ENCODE measurements around the gene SND1.

SND1 gene

DNA sequence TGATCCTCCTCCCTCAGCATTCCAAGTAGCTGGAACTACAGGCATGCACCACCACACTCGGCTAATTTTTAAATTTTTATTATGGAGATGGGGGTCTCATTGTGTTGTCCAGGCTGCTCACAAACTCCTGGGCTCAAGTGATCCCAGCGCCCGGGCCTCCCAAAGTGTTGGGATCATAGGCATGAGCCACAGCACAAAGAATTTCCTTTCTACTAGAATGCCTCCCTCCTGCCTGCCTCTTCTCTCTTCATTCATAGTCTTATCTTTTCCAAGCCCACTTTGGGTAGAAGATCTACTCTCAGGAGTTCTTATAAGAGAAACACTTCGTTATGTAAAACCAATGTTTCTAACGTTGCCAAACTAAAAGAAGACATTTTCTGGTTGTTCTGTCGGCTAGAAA, 235.1 kb downstream of the SND1 start:
- POLR2A ChIA-PET, result no interaction called here
- no peak for TF ChIP-seq ZNF16 (tag by site-specific recombination; IDR thresholded peaks at IDR 0.05; ENCODE audit: low read depth)
- no peak for TF ChIP-seq ZNF558 (tag by site-specific recombination; IDR thresholded peaks at IDR 0.05)
- TF ChIP-seq ZNF404 (tag by site-specific recombination; IDR thresholded peaks at IDR 0.05), result no peak
- TF ChIP-seq, protein P1, sequence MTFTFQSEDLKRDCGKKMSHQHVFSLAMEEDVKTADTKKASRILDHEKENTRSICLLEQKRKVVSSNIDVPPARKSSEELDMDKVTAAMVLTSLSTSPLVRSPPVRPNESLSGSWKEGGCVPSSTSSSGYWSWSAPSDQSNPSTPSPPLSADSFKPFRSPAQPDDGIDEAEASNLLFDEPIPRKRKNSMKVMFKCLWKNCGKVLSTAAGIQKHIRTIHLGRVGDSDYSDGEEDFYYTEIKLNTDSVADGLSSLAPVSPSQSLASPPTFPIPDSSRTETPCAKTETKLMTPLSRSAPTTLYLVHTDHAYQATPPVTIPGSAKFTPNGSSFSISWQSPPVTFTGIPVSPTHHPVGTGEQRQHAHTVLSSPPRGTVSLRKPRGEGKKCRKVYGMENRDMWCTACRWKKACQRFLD (tag by site-specific recombination; IDR thresholded peaks at IDR 0.05), result no peak
- TF ChIP-seq ZNF223 (tag by site-specific recombination; IDR thresholded peaks at IDR 0.05), result no peak
- TF ChIP-seq ZNF394 (tag by site-specific recombination; IDR thresholded peaks at IDR 0.05; ENCODE audit: borderline replicate concordance), result no peak
- TF ChIP-seq ZNF791 (tag by site-specific recombination; IDR thresholded peaks at IDR 0.05), result no peak
- no peak for TF ChIP-seq ZNF707 (tag by site-specific recombination; IDR thresholded peaks at IDR 0.05)
- no peak for TF ChIP-seq ZNF629 (tag by site-specific recombination; IDR thresholded peaks at IDR 0.05)
- TF ChIP-seq ZNF266 (tag by site-specific recombination; IDR thresholded peaks at IDR 0.05; ENCODE audit: low read depth), result no peak
- TF ChIP-seq SP7 (tag by site-specific recombination; IDR thresholded peaks at IDR 0.05), result no peak
- no peak overlapping the region for H3K27ac ChIP-seq (ENCODE audit: extremely low read depth, low read depth, low read length)
- H3K4me3 ChIP-seq (ENCODE audit: low read depth, low read length), result no peak overlapping the region
- H3K4me1 ChIP-seq (ENCODE audit: control insufficient read depth, insufficient read depth, low read length), result no peaks in the 10 kb centered on the region
- peaks cover 0 to 31% of the 10 kb centered on the region in 2 experiments; a peak in 1 of 3 replicates for H3K36me3 ChIP-seq (ENCODE audit: control insufficient read depth in 2 of 2, insufficient read depth in 1 of 2, low read length in 2 of 2)
- CTCF ChIA-PET, result interaction anchor here (0.7 kb wide), 1 partner anchor 64 kb away, joined by 3 read pairs; no protein-coding TSS in a partner anchor
- no peaks in the 10 kb centered on the region for H3K9me3 ChIP-seq (ENCODE audit: control insufficient read depth, insufficient read depth, low read depth, low read length)

DNA sequence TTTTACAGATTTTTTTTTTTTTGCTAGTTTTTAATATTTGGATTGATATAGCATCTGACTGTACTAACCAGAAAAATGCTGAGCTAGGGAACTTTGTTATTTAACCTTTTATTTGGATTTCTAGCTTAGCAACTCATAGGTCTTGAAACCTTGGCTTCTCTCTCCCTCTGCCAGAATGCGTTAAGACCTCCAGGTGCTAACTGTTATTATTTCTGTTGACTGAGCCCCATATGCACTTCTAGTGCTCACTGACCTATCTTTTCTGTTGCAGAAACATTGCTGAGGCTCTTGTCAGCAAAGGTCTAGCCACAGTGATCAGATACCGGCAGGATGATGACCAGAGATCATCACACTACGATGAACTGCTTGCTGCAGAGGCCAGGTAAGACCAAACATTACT, 235.6 kb downstream of the SND1 start:
- H3K9me3 ChIP-seq (ENCODE audit: control insufficient read depth, insufficient read depth, low read depth, low read length), result no peaks in the 10 kb centered on the region
- TF ChIP-seq ZNF266 (tag by site-specific recombination; IDR thresholded peaks at IDR 0.05; ENCODE audit: low read depth) (no peak), MYNN (tag by site-specific recombination; IDR thresholded peaks at IDR 0.05; ENCODE audit: borderline replicate concordance) (no peak), FEZF1 (tag by site-specific recombination; IDR thresholded peaks at IDR 0.05) (no peak), ZNF610 (tag by site-specific recombination; IDR thresholded peaks at IDR 0.05; ENCODE audit: borderline replicate concordance) (no peak), ZNF394 (tag by site-specific recombination; IDR thresholded peaks at IDR 0.05; ENCODE audit: borderline replicate concordance) (no peak), ZNF549 (tag by site-specific recombination; IDR thresholded peaks at IDR 0.05) (no peak), ZIC2 (tag by site-specific recombination; IDR thresholded peaks at IDR 0.05) (no peak), MZF1 (tag by site-specific recombination; IDR thresholded peaks at IDR 0.05; ENCODE audit: borderline replicate concordance) (no peak), IKZF3 (tag by site-specific recombination; IDR thresholded peaks at IDR 0.05) (no peak), ZSCAN16 (tag by site-specific recombination; IDR thresholded peaks at IDR 0.05) (no peak), ZNF24 (tag by site-specific recombination; IDR thresholded peaks at IDR 0.05) (no peak), ZBTB21 (tag by site-specific recombination; IDR thresholded peaks at IDR 0.05) (no peak), ZNF624 (tag by site-specific recombination; IDR thresholded peaks at IDR 0.05) (no peak)
- TF ChIP-seq, protein P2, sequence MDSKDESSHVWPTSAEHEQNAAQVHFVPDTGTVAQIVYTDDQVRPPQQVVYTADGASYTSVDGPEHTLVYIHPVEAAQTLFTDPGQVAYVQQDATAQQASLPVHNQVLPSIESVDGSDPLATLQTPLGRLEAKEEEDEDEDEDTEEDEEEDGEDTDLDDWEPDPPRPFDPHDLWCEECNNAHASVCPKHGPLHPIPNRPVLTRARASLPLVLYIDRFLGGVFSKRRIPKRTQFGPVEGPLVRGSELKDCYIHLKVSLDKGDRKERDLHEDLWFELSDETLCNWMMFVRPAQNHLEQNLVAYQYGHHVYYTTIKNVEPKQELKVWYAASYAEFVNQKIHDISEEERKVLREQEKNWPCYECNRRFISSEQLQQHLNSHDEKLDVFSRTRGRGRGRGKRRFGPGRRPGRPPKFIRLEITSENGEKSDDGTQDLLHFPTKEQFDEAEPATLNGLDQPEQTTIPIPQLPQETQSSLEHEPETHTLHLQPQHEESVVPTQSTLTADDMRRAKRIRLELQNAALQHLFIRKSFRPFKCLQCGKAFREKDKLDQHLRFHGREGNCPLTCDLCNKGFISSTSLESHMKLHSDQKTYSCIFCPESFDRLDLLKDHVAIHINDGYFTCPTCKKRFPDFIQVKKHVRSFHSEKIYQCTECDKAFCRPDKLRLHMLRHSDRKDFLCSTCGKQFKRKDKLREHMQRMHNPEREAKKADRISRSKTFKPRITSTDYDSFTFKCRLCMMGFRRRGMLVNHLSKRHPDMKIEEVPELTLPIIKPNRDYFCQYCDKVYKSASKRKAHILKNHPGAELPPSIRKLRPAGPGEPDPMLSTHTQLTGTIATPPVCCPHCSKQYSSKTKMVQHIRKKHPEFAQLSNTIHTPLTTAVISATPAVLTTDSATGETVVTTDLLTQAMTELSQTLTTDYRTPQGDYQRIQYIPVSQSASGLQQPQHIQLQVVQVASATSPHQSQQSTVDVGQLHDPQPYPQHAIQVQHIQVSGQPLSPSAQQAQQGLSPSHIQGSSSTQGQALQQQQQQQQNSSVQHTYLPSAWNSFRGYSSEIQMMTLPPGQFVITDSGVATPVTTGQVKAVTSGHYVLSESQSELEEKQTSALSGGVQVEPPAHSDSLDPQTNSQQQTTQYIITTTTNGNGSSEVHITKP (tag by site-specific recombination; IDR thresholded peaks at IDR 0.05), result no peak
- TF ChIP-seq, protein P3, sequence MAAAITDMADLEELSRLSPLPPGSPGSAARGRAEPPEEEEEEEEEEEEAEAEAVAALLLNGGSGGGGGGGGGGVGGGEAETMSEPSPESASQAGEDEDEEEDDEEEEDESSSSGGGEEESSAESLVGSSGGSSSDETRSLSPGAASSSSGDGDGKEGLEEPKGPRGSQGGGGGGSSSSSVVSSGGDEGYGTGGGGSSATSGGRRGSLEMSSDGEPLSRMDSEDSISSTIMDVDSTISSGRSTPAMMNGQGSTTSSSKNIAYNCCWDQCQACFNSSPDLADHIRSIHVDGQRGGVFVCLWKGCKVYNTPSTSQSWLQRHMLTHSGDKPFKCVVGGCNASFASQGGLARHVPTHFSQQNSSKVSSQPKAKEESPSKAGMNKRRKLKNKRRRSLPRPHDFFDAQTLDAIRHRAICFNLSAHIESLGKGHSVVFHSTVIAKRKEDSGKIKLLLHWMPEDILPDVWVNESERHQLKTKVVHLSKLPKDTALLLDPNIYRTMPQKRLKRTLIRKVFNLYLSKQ (tag by site-specific recombination; IDR thresholded peaks at IDR 0.05; ENCODE audit: borderline replicate concordance), result no peak
- H3K27ac ChIP-seq (ENCODE audit: extremely low read depth, low read depth, low read length), result no peak overlapping the region
- ChIA-PET POLR2A (no interaction called here), CTCF (no interaction called here)
- no peaks in the 10 kb centered on the region for H3K4me1 ChIP-seq (ENCODE audit: control insufficient read depth, insufficient read depth, low read length)
- peaks cover 0 to 34% of the 10 kb centered on the region in 2 experiments; a peak in 1 of 3 replicates for H3K36me3 ChIP-seq (ENCODE audit: control insufficient read depth in 2 of 2, insufficient read depth in 1 of 2, low read length in 2 of 2)
- no peak overlapping the region for H3K4me3 ChIP-seq (ENCODE audit: low read depth, low read length)
